ENCODE data around the gene HOXA2.
A peak's percentile ranks its signal among the peaks of the same experiment; 100 is the strongest.

Gene HOXA2

DNA sequence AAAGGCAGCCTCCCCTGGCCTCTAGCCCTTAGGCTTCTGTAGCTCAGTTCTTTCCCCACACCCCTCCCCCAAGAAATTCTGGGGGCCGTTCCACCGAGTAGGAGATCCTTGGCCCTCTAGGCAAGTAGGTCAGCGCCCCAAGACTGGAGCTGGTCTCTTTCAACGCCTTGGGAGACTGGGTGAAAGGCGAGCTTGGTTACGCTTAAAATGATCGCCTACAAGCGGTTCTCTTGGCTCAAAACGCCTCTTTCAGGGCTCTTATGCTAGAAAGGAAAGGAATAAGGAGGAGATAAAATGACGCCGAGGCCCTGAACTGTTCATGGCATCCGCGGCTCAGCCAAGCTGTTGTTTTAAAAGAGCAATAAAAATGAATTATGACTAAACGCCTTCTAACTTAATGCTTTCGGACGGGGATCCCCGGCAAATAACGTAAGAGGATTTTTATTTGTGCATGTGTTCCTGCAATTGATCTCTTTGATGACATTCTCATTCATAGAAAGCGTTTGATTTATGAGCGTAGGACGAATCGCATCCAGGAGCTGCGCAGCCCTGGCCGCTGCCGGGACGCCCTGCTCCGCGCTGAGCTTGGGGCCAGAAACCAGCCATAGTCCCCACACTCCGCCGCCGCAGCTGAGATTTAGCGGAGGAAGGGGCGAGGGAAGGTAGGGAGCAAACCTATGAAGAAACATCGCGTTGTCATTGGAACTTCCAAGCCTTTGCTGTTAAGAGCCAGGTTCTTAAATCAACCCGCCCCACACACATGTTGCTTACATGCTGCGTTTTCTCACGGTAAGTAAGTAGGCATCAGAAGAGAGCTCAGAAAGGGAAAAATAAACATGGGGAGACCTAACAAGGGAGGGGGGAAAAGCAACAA, 3.7 kb downstream of the HOXA2 start:
- DNase-seq (ENCODE audit: low read depth), result no peak

DNA sequence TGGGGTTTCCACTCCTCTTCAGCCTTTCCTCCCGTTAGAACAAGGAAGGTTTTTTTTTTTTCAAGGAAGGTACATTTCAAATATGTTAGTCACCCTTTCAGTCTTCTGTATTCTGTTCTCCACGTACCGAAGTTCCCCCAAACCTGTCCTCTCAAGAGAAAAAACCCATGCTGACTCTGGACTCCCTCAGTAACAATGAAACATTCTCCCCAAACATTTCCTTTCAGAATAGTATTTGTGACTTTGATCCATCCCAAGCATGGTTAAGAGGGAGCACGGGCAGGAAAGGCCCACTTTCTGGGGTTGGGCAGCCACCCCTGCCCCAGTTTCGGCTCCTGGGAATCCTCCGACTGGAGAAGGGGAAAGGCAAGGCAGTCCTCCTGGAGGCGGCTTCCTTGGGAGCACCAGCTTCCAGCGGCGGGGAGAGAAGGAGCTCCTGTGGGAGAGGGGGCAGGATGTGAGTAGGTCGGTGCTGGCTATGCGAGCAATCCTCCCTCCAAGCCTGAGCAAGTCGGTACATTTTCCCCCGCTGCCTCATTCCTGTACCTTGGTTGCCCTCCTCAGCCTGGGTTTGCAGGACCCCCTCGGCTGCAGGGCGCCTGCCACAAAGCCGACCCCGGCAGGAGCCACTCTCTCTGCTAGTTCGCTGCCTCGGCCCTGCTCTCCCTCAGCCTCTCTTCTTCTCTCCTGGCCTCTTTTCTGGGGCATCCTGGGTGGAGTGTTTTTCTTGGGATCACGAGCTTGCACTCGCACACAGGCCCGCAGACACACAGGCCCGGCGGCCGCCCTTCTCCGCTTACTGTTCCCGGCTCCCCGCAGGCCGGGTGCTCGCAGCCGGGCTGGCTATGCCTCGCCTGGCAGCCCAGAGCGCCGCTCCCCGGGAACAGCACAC, 4.6 kb downstream of the HOXA2 start:
- no peak for DNase-seq (ENCODE audit: low read depth)

DNA sequence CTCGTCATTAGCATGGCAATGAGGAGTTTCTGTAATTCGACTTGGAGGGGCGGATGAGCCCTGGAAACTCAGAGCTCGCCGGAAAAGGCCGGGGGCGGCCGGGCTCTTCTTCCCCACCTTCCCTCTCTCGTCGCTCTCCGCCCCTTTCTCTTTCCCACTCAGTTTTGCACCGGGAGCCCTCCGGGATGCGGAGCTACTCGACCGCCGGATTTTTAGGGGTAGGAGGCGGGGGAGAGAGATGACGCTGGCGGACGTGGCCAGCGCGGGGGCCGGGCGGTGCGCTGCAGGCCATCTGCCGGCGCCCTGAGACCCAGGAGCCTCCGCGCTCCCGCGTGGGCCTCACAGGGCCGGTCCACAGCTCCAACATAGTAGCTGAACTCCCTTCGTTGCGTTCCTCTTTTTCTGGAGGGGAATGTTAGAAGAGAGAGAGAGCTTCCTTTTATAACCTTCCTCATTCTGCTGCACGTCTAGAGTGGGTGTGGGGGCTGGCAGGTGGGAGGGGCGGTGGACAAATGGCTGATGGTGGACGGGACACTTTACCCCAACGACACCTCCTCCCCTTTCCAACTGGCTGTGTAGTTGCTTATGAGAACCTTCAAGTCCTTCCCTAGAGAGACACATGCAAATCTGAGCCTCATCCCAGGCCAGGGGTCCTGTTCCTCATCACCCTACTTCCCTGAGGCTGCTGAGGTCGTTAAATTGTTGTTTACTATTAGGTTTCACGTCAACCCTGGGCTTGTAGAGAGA, 5.5 kb downstream of the HOXA2 start:
- DNase-seq (ENCODE audit: low read depth), result no peak

DNA sequence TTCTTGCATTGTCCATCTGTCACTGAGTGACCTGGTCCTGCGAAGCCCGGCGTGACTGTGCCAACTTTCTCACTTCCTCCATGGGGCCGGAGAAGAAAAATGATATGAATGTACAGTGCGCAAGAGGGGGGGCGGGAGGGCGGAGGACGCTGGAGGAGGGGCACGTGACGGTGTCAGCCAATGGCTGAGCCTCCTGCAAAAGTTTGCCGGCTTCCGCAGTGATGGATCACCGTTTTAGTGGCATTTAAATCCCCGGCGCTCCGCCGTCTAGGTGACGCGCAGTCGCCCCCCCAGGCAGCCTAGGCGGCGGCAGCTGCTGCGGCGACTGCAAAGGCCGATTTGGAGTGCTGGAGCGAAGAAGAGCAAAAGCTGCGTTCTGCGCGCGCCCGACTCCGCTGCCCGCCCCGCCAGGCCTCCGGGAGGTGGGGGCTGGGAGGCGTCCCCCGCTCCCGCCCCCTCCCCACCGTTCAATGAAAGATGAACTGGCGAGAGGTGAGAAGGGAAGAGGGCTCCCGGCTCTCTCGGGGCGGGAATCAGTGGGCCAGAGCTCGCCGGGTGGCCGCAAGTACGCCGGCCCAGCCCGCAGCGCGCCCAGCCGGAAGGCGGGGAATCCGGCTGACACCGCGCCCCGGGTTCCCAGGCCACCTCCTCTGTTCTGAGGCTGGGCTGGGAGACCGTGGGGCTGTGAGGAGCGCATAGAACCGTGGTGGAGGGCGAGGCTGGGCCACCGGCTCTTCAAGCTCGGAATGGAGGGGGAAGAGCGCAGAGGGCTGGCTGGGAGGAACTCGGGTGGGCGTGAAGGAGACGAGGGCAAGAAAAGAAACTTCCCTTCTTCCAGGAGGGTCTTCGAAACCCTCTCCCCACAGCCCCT, 6.4 kb downstream of the HOXA2 start, which contains the start of gene HOXA1:
Gene HOXA1, minus strand, starts transcription at position 104 of the 871 bp plus-strand sequence. Its CDS starts 88 bp downstream, at position 16.
- DNase-seq (ENCODE audit: low read depth), result peak; percentile 44

DNA sequence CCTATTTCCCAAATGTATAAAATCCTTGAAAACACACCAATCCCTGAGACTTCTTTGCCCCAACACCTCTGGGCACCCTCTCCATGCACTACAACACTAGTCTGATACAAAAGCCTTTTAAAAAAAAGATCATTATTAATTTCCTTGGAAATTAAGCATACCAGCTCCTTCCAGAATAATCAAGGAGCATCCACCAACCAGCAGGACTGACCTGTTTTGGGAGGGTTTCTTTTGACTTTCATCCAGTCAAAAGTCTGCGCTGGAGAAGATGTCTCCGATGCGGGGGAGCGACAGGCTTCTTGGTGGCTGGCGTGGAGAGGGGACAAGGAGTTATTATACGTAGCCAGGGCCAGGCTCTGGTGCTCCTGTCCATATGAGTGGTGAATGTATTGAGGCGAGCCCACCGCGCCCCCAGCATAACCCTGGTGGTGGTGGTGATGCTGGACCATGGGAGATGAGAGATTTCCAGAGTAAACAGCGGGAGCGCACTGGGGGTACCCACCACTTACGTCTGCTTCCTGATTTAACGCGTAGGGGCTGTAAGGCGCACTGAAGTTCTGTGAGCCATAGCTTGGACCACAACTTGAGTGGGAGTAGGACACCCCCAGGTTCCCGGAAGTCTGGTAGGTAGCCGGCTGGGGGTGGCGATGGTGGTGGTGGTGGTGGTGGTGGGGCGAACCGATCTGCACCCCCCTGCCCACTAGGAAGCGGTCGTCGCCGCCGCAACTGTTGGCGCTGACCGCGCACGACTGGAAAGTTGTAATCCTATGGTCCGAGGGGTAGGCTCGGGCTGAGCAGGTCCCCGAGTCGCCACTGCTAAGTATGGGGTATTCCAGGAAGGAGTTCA, 7.2 kb downstream of the HOXA2 start:
- no peak for DNase-seq (ENCODE audit: low read depth)

DNA sequence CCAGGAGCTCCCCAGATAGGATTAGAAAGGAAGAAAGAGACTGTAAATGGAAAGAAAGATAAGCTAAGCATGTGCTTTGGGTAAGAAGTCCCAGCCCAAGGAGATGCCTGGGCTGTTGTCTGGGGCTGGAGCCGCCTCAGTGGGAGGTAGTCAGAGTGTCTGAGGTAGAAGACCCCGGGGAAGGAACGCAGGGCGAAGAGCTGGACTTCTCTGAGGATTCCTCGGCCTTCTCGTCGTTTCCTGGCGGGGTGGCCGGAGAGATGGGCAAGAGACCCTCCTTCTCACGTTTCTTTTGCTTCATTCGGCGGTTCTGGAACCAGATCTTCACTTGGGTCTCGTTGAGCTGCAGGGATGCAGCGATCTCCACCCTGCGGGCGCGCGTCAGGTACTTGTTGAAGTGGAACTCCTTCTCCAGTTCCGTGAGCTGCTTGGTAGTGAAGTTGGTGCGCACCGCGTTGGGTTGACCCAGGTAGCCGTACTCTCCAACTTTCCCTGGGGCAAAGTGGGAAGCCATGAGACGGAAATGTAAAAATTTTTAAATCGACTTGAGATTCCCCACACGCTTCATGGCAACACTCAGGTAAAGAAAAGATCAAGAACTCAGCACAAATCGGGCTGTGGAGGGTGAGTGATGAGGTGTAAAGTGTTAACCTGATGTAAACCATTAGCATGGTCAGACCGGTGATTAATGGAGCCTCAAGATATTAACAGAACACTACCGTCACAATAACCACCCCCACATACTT, 8.0 kb downstream of the HOXA2 start:
- no peak for DNase-seq (ENCODE audit: low read depth)

DNA sequence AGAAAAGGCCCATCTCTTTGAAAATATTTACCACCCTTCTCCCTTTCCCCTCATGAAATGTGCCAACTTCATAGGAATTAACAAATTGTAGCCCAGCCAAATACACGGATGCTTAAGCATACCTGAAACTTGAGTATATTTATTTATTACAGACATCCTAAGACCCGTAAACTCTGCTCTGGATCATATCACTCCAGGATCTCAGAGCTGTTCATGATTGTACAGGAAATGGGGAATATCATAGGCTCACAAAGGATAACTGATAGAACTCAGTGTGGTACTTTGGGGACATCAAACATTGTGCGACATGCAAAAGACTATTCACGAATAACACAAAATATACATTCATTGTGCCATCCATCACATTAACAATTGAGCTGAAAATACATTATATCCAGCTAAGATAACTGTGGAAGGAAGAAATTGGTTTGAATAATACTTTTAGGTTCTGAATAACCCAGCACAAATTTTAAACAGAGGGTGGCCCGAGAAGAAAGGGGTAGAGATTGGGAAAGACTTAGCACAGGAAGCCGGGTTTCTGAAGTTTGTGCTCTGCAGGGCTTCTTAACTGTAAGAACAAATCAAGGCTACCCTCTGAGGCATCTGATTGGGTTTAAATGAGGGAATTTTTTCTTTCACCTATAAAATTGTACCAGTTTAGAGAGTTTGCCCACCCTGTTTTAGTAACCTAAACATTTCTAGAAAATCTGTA, 9.1 kb downstream of the HOXA2 start:
- no peak for DNase-seq (ENCODE audit: low read depth)

DNA sequence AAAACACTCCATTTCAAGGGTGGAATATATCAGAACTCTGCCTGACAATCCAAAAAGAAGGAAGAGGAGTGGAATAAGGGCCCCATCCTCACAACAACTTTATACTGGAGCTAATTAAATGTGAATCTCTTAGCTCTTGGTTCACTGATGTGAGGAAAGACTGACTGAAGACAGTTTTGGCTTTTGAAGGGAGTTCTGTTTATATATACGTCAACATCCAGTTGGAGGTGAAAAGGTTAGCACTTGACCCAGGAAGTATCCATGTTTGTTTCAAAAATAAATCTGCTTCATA, 9.7 kb downstream of the HOXA2 start:
- DNase-seq (ENCODE audit: low read depth), result no peak

DNA sequence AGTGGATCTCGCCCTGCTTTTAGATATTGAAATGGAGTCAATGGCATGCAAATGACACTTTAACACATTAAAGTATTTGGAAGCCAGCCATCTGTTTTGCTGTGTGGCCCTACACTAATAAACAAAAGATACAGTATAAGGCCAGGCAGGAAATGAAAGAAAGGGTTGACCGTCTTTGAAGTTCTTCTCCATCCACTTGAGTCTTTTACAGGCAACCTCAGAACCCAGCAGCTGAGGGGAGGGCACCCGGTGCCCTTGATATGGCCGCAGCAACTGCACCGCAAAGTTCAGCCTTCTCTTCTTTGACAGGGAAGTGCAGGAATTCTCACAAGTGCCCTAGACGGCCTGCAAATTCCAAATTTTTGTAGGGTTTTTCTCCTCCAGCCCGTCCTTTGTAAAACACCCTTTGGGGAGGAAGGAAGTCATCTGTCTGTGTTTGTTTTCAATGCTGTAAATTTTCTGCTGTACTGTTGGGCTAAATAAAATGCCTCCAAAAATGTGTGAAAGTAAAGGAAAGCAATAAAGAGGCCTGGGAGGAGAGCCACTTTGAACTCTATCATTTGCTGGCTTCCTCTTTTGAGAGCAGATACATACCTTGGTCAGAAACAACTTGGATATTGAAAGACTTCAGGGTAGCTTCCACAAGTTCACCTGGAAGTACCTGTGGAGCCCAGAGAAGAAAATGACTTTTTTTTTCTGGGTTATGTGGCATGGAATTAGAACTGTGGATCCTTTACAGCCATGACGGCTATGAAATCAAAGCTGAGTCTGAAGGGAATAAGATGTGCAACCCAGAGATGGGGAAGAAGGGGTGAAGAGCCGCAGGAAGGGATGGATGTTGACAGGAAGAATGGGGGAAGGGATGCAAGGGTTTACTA, 10.3 kb downstream of the HOXA2 start:
- DNase-seq (ENCODE audit: low read depth), result no peak

DNA sequence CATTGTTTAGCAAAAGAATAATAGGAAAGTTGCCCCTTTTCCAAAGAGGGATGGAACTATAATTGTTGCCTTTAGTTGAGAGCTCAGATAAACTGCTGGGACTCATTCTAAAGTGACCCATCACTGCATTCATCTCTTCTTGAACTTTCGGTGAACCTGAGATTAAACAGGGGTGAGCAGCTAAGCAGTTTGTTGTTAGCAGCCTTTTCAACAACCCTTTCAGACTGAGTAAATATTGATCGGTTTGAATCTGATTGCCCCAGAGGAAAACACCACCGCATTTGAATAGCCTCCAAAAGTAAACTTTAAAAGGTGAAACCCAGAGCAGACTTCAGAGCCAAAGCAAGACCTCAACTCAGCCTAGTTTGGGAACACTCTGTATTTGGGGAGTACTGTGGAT, 11.4 kb downstream of the HOXA2 start:
- DNase-seq (ENCODE audit: low read depth), result no peak

DNA sequence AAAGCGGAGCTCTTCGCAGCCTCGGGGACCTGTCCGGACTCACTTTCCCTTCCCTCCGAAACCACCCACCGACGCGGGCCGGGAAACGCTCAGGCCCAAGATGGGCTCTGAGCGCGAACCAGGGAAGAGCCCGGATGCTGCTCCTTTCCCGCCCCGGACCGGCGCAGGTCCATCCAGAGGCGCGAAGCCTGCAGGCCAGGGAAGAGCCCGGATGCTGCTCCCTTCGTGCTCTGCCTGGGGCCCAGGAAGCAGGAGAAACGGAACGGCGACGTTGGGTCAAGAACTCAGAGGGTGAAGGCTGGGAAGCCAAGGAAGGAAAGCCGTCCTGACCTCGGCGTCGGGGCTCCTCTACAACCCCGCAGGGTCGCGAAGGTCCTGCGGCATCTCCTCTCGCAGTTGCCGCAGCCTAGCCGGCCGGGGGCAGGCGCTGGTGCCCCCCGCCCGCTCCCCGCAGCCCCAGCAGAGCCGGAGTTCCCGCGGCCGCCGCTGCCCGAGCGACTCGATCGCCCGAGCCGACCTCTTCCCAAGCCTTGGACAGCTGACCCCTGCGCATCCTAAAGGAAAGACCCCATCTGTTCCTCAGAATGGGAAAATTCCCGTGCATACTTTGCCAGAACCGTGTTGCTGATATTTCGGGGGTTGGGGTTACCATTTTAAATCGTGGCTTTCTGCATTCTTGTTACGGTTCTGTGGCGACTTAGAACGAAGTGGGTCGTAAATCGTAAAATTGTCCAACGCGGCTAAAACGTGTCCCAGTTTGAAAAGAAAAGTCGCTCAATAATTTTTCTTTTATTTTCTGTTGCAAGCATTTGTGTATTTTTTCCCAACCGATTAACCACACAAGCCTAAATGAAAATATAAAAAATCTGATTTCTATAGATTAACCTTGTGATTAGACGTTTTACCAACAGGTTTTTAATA, 14.2 kb downstream of the HOXA2 start:
- no peak for DNase-seq (ENCODE audit: low read depth)

DNA sequence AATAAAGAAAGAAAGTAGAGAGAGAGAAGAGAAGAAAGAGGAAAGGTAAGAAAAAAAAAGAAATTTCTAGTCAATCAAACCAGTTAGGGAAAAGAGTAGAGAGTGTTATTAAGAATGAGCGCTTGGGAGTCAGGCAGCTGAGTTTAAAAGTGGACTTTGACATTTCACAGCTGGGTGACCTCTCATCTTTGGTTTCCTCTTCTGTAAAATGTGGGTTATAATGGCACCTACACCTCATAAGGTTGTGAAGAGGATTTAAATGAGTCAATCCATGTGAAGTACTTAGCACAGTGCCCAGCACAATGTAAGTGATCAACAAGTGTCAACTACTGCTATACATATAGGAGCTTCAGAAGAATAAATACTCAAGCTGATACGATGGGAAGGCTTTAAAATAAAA, 18.8 kb downstream of the HOXA2 start:
- DNase-seq (ENCODE audit: low read depth), result no peak

DNA sequence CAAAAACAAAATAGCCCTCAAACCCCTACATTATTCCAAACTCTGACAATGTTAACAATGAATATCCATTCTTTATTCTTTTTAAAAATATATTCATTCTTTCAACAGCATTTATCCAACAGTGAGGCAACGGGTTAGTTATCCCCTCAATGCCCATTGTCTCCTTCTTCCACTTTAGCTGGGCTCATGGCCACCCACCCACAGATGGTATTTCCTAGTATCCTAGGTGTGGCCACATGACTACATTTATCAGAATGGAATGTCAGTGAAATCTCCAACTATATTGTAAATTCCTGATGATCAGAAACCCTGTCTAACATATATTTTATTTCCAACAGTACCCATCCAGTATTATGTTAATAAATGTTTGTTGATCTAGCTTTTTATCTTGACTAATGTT, 20.3 kb downstream of the HOXA2 start:
- DNase-seq (ENCODE audit: low read depth), result no peak

DNA sequence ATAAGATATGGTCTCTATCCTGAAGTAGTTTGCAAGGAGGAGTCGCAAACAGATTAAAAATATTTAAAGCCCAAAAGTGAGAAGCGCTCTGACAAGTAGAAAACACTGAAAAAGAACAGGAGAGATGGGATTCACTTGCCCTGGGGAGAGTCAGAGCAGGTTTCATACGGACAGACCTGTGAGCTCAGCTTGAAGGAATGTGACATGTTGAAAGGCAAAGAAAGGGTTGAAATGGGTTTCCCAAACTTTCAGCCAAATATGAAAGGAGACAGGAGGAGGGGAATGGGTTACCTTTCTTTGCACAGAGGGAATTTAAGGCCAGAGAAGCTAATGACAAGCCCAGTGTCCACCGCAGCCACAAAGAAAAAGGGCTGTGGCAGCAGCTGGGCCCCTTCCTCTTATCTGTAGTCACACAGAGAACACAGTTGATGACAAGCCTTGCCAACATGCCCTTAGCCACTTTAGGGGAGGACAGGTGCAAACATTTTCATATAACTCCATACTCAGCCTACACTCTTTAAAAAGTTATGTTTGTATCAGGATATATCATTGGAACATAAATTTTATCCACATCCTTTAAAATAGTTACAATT, 21.5 kb downstream of the HOXA2 start:
- DNase-seq (ENCODE audit: low read depth), result no peak

DNA sequence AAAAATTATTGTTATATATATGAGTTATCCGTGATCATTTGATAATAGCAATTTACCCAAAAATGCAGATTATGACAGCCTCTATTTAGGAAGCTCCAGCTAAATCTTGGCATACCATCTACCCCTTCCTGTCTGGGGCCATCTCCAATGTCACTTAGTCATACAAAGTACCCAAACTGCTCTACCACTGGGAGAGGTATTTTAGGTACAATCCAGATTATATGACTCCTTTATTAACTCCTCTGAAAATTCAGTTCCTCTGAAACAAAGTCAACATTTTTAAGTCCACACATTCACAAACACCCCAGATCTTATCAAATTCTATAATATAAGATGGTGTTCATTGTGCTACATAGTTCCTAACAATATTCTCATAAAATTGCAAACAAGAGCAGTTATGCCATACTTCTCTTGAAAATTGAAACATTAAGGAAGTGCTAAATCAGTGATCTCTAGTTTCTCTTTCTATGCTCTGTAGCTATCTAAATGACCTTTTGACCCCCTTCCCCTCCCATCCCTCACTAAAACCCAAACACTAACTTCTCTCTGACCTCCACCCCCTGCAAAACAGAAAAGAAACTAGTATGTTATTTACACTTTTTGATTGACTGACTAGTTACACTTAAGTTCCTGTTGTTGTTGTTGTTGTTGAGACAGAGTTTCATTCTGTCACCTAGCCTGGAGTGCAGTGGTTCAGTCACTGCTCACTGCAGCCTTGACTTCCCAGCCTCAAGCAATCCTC, 23.1 kb downstream of the HOXA2 start:
- no peak for DNase-seq (ENCODE audit: low read depth)

Data from stimulated activated CD8-positive, alpha-beta memory T cell treated with anti-CD3 and anti-CD28 coated beads, Interleukin-15, amount 100 ng/mL, for 1 hour (primary cell).